GM18505 (cell line): ENCODE results near the gene IFI27L2.

Experiments used
- ATAC-seq: cut with Tn5 transposase; IDR thresholded peaks from one replicate; pipeline ENCODE4 v1.9.1; 2021; ENCODE audit not compliant: unreplicated experiment
- POLR2A ChIP-seq: IDR thresholded peaks from 4 replicates; pipeline ENCODE4 v1.6.1; 2011; ENCODE audit warnings: borderline replicate concordance; ENCODE audit not compliant: insufficient read depth, insufficient read length; ENCODE audit errors: extremely low read depth

The IFI27L2 gene

GRCh38 chr14:94093418-94093817 is 36.0 kb downstream of the IFI27L2 start:
- no peak for TF ChIP-seq POLR2A
- ATAC-seq = no peak

- TF ChIP-seq POLR2A = no peak
- ATAC-seq = no peak
Observed at GRCh38 chr14:94089479-94089878, 39.9 kb downstream of the IFI27L2 start.

DNA sequence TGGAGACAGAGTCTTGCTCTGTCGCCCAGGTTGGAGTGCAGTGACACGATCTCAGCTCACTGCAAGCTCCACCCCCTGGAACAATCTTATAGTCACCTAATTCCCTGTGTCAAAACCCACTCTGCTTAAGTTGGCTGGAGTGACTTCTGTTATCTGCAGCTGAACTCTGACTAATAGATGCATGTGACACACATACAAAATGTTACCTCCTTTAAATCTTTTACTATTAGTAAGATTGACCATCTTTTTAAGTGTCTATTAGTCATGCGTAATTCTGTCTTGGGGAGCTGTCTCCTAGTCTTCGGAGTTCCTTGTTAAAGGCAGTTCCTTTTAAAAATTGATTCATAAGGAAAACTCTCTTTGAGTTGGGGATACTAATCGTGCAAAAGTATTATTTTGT is 40.9 kb downstream of the IFI27L2 start:
- no peak for ATAC-seq
- no peak for TF ChIP-seq POLR2A

GRCh38 chr14:94087891-94088290 is 41.5 kb downstream of the IFI27L2 start:
- no peak for ATAC-seq
- no peak for TF ChIP-seq POLR2A

DNA sequence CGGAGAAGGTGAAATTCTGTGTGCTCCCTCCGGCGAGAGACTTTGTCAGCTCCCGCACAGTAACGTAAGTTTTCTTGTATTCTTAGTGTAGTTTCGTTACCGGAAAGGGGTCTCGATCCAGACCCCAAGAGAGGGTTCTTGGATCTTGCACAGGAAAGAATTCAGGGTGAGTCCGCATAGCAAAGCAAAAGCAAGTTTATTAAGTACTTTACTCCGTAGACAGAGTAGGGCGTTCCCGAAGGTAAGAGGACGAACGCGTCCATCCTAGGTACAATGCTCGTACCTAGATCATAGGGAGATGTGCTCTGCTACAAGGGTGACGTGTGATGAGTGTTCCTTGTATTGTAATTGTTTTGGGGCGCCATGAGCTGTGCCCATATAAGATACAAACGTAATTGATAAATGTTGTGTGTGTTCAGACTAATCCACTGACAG is 48.0 kb downstream of the IFI27L2 start:
- no peak for TF ChIP-seq POLR2A
- ATAC-seq = no peak

- TF ChIP-seq POLR2A = peak; percentile 94
- peak; percentile 97 for ATAC-seq
Observed at GRCh38 chr14:94080621-94081385, 48.6 kb downstream of the IFI27L2 start, which contains the start of the genes DDX24 and IFI27L1. TSS of gene DDX24 (minus strand) at chr14:94081202. CDS start at chr14:94079742, 1,460 bp downstream. TSS of gene IFI27L1 (plus strand) at chr14:94081310. CDS start at chr14:94096938, 15,628 bp downstream.

DNA sequence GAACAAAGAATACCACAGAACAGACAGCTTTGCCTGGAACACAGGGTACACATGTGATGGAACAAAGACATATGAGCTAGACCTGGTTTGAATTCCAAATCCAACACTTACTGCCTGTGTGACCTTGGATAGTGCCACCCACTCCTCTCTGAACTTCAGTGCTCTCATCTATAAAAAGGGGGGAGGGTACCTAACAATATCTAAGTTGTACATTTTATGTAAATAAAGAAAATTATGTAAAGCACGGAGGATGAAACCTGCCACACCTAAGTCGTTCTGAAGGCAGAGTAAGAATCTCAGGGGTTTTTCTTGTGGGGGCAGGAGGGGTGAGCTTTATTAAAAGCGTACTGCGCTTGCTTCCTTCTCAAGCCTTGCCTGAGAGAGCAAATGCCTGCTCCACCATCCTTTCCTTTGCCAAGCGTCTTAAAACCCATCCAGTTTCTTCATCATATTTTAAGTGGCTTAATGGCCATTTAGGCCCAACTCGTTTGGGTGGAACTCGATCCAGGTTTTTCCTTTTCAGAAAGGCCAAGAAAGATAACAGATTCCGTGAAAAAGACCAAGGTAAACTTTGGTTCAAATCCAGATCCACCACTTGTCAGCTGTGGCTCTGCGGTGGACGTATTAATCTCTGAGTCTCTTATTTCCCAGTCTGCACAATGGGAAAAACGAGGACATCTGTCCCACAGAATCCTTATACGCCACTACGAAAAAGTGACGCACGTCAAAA is 49.3 kb downstream of the IFI27L2 start:
- no peak for ATAC-seq
- TF ChIP-seq POLR2A = no peak

GRCh38 chr14:94077823-94078222 is 51.6 kb downstream of the IFI27L2 start:
- ATAC-seq = no peak
- TF ChIP-seq POLR2A = no peak
